ENCODE data around the gene PKD1. TPM values are rescaled to one million over a fixed set of nuclear protein-coding genes. Genes with fewer than 3 reads are reported as not detected.

PKD1 gene
- total RNA-seq, 6 donors from 2014 or later: 75.4 to 567 (median 106) TPM

GRCh38 chr16:2040787-2041522 lies 94.7 kb downstream of the PKD1 start:
- H3K27me3 ChIP-seq: no peaks in the 10 kb centered on the region
- peaks cover 0 to 36% (median 14%) of the 10 kb centered on the region in 4 donors for H3K36me3 ChIP-seq
- TF ChIP-seq EP300 (IDR thresholded peaks at IDR 0.05) (no peak), CTCF (IDR thresholded peaks at IDR 0.05) (peak in 1 of 6 experiments; percentile 9), POLR2A (IDR thresholded peaks at IDR 0.05) (no peak), POLR2AphosphoS5 (IDR thresholded peaks at IDR 0.05) (peak in 1 of 2 donors; percentile 9)
- H3K4me1 ChIP-seq: peaks cover 98 to 99% (median 98%) of the 10 kb centered on the region in 4 donors
- H3K9me3 ChIP-seq: no peaks in the 10 kb centered on the region
- WGBS, 2 donors: 52 to 70% methylated on average over 18 to 19 of the region's 20 CpGs
- no peak overlapping the region for H3K4me3 ChIP-seq
- DNase-seq (peak; percentile 83 to 85), ATAC-seq (ENCODE audit: low FRiP score in 2 of 2) (peak in 1 of 2 donors; percentile 34)
- peak overlapping the region; percentile 90 to 97 (median 95) for H3K27ac ChIP-seq

DNA sequence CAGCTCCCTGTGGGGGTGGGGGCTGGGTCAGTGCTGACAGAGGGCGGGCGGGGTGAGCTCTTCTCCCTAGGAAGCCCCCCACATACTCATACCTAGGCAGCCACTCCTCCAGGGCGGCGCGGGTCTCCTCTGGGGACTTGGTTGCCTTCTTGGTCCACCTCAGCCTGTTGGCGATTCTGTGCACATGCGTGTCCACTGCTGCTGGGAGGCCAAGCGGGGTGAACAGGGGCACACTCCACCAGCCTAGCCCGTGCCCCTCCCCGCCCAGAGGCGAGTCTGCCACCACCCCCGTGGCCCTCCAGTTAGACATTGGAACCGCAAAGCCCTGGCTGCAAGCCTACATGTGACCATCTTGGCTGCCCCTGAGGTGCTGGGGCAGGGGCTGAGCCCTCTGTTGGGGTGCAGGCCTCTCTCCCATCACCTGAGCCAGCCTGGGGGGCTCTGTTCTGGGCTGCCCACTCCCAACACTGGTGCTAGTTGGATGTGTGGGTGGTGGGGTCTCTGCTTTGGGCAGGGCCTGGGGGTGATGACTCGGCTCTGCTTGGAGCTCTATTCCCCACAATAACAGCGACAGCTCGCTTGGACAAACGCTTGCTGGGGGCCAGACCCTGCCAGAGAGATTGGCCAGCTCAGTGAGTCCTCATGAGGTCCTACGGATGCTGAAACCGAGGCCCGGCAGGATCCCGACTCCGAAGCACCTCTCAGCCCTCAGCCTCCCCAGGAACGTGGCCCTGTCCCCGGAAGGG lies 95.5 kb downstream of the PKD1 start:
- Histone ChIP-seq H3K9me3 (no peaks in the 10 kb centered on the region), H3K4me3 (no peak overlapping the region), H3K4me1 (peaks cover 96 to 98% (median 98%) of the 10 kb centered on the region in 4 donors), H3K27ac (peak overlapping the region; percentile 90 to 97 (median 95)), H3K36me3 (peaks cover 0 to 43% (median 15%) of the 10 kb centered on the region in 4 donors), H3K27me3 (no peaks in the 10 kb centered on the region)
- no peak for TF ChIP-seq POLR2AphosphoS5 (IDR thresholded peaks at IDR 0.05)
- TF ChIP-seq POLR2A (IDR thresholded peaks at IDR 0.05): no peak
- no peak for TF ChIP-seq EP300 (IDR thresholded peaks at IDR 0.05)
- no peak for TF ChIP-seq CTCF (IDR thresholded peaks at IDR 0.05)
- DNase-seq (peak in 1 of 2 donors; percentile 75), ATAC-seq (ENCODE audit: low FRiP score in 2 of 2) (no peak)
- 60 to 67% methylated on average over 5 to 20 of the region's 24 CpGs for WGBS, 2 donors

DNA sequence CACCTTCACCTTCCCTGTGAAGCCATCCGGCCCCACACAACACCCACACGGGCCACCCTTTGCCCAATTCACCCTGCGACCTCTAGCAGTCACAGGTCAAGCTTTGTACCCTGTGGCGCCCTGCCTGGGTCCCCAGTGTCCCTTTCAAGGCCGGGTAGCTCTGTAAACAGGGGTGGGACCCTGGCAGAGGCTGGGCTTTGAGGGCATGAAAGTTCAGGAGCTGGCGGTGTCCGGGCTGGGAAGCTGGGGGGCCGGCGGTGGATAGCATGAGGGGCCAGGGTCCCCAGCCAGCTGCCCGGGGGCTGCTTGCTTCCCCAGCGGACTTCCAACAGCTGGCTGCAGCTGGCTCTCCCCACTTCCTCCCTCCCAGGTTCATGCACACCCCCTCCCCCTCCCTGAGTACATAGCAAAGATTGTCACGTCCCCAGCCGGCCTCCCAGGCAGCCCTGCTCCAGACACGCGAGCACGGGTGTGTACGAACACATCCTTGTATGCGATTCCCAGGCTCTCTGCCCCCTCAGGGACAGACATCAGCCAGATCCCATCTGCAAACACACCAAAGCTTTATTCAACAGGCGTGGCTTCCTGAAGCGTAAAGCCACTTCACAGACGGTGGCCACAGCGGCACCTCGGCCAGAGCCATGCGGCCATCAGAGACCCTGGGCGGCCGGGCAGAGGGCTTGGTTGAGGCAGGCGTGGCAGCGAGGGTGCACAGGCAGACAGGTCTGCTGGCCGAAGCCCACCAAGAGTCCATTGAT lies 96.2 kb downstream of the PKD1 start:
- Histone ChIP-seq H3K27ac (peak overlapping the region; percentile 90 to 97 (median 95)), H3K4me3 (peak overlapping the region in 2 of 4 donors; percentile 57 to 83), H3K4me1 (peaks cover 95 to 98% (median 98%) of the 10 kb centered on the region in 4 donors), H3K27me3 (no peaks in the 10 kb centered on the region), H3K9me3 (no peaks in the 10 kb centered on the region), H3K36me3 (peaks cover 0 to 49% (median 15%) of the 10 kb centered on the region in 4 donors)
- TF ChIP-seq POLR2AphosphoS5 (IDR thresholded peaks at IDR 0.05): peak; percentile 33 to 85
- TF ChIP-seq CTCF (IDR thresholded peaks at IDR 0.05): no peak
- TF ChIP-seq EP300 (IDR thresholded peaks at IDR 0.05): peak in 1 of 4 donors; percentile 80
- TF ChIP-seq POLR2A (IDR thresholded peaks at IDR 0.05): peak in 1 of 4 donors; percentile 24
- peak; percentile 76 to 83 for DNase-seq
- ATAC-seq (ENCODE audit: low FRiP score in 2 of 2): peak; percentile 7 to 53
- WGBS, 2 donors: 34 to 44% methylated on average over 5 to 21 of the region's 29 CpGs

Small RNAs within 50 kb of the gene (small RNA-seq; reads per million reads assigned to genes)
- 2.6 to 4.6 (median 3.6) reads per million in 4 donors for gene MIR1225
- 0 reads per million in 4 donors for gene MIR3180-5
- gene MIR4516: 0 to 0.14 (median 0) reads per million in 4 donors
- 0 reads per million in 4 donors for gene RF00019
- gene SNORD60: 0 reads per million in 4 donors

Other genes with a start within 250 kb of the PKD1 start
- gene HS3ST6, start 217.5 kb downstream of the PKD1 start, total RNA-seq: 1 to 10 TPM in 2 of 6 donors, under 1 TPM in 2, not detected in 2; 0.44 to 4.0 (median 0.95) TPM
- gene MSRB1, start 192.7 kb downstream of the PKD1 start, total RNA-seq: 10 to 100 TPM; 18.2 to 45.3 (median 31.9) TPM
- not detected for gene RPL3L, start 181.2 kb downstream of the PKD1 start, total RNA-seq
- 100 to 1,000 TPM in 4 of 6 donors, 10 to 100 TPM in 2; 76.5 to 245 (median 107) TPM for gene NDUFB10, start 176.4 kb downstream of the PKD1 start, total RNA-seq
- 1,000 to 10,000 TPM; 1,128 to 1,943 (median 1,579) TPM for gene RPS2, start 171.1 kb downstream of the PKD1 start, total RNA-seq
- gene RNF151, start 169.0 kb downstream of the PKD1 start, total RNA-seq: under 1 TPM in 1 of 6 donors, not detected in 5; 0.37 TPM
- gene TBL3, start 163.8 kb downstream of the PKD1 start, total RNA-seq: 10 to 100 TPM; 22.0 to 51.6 (median 35.0) TPM
- 1 to 10 TPM in 5 of 6 donors, not detected in 1; 2.1 to 5.4 (median 5.0) TPM for gene NOXO1, start 154.4 kb downstream of the PKD1 start, total RNA-seq
- gene GFER, start 151.7 kb downstream of the PKD1 start, total RNA-seq: 10 to 100 TPM in 5 of 6 donors, 1 to 10 TPM in 1; 5.2 to 40.3 (median 24.7) TPM
- gene SYNGR3, start 145.9 kb downstream of the PKD1 start, total RNA-seq: 1 to 10 TPM in 1 of 6 donors, under 1 TPM in 3, not detected in 2; 0.15 to 1.4 (median 0.34) TPM
- gene ZNF598, start 126.1 kb downstream of the PKD1 start, total RNA-seq: 10 to 100 TPM; 20.1 to 62.8 (median 41.7) TPM
- gene NPW, start 116.1 kb downstream of the PKD1 start, total RNA-seq: under 1 TPM in 2 of 6 donors, not detected in 4; 0.67 to 0.80 TPM
- gene NHERF2, start 109.0 kb downstream of the PKD1 start, total RNA-seq: 100 to 1,000 TPM; 131 to 604 (median 283) TPM
- gene NTHL1, start 88.1 kb downstream of the PKD1 start, total RNA-seq: 10 to 100 TPM; 17.8 to 43.6 (median 28.8) TPM
- 100 to 1,000 TPM in 4 of 6 donors, 10 to 100 TPM in 2; 47.3 to 296 (median 118) TPM for gene TSC2, start 87.9 kb downstream of the PKD1 start, total RNA-seq
- gene RAB26, start 12.7 kb upstream of the PKD1 start, total RNA-seq: 1 to 10 TPM in 1 of 6 donors, under 1 TPM in 3, not detected in 2; 0.30 to 6.8 (median 0.85) TPM
- 10 to 100 TPM; 34.6 to 72.6 (median 52.9) TPM for gene TRAF7, start 19.9 kb upstream of the PKD1 start, total RNA-seq
- gene CASKIN1, start 60.7 kb upstream of the PKD1 start, total RNA-seq: 1 to 10 TPM in 1 of 6 donors, under 1 TPM in 2, not detected in 3; 0.06 to 1.0 (median 0.15) TPM
- 10 to 100 TPM; 24.6 to 93.2 (median 47.7) TPM for gene MLST8, start 69.6 kb upstream of the PKD1 start, total RNA-seq
- 10 to 100 TPM in 3 of 6 donors, 1 to 10 TPM in 3; 4.0 to 70.2 (median 10.8) TPM for gene BRICD5, start 75.0 kb upstream of the PKD1 start, total RNA-seq
- 10 to 100 TPM; 18.6 to 32.5 (median 21.7) TPM for gene PGP, start 78.9 kb upstream of the PKD1 start, total RNA-seq
- gene E4F1, start 87.7 kb upstream of the PKD1 start, total RNA-seq: 100 to 1,000 TPM in 1 of 6 donors, 10 to 100 TPM in 5; 24.9 to 153 (median 32.9) TPM
- gene DNASE1L2, start 100.5 kb upstream of the PKD1 start, total RNA-seq: 1 to 10 TPM in 3 of 6 donors, under 1 TPM in 1, not detected in 2; 0.79 to 2.1 (median 1.5) TPM
- gene ECI1, start 115.7 kb upstream of the PKD1 start, total RNA-seq: 10 to 100 TPM; 48.1 to 75.5 (median 68.2) TPM
- gene RNPS1, start 132.2 kb upstream of the PKD1 start, total RNA-seq: 100 to 1,000 TPM in 5 of 6 donors, 10 to 100 TPM in 1; 92.2 to 142 (median 114) TPM
- gene ABCA3, start 204.8 kb upstream of the PKD1 start, total RNA-seq: 100 to 1,000 TPM; 337 to 619 (median 455) TPM